H1 (cell line): ENCODE results near the gene AK8.

ENCODE experiments used
- SUZ12 ChIP-seq: fragments of 200-600 bp; sonication (generic); IDR thresholded peaks from 2 replicates; pipeline ENCODE4 v1.6.1; 2012; ENCODE audit warnings: mild to moderate bottlenecking, inconsistent platforms, low read length, moderate library complexity, mixed read lengths
- TF ChIP-seq, protein P1 (sequence below), 3 experiments: IDR thresholded peaks; 1 replicate in 2 of 3; 2 replicates in 1 of 3; pipeline versions ENCODE4 v1.5.1 to v1.6.1; 2011; ENCODE audit warnings: low read length in 3 of 3, mild to moderate bottlenecking in 3 of 3, inconsistent platforms in 2 of 3, low read depth in 1 of 3, moderate library complexity in 1 of 3; ENCODE audit not compliant: insufficient read depth in 1 of 3; ENCODE audit errors: control extremely low read depth in 1 of 3

DNA sequence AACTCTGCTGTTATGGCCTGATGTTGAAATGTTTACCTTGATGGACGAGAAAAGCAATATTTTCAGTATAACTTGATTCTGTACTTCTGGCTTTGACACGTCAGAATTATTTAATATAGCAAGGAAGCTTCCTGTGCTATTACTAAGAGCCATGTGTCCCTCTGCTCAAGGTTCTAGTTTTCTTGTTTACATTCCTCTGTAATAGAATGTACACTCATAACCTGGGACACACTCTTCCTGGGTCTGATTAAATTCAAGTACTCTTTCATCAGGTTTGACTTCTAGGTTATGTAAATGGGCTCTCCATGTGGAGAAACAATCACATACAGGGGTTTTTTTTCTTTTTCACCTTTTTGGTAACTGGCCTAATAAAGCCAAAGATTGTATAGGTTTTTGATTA lies 174.7 kb downstream of the AK8 start:
- no peak for TF ChIP-seq SUZ12
- TF ChIP-seq, protein P1, sequence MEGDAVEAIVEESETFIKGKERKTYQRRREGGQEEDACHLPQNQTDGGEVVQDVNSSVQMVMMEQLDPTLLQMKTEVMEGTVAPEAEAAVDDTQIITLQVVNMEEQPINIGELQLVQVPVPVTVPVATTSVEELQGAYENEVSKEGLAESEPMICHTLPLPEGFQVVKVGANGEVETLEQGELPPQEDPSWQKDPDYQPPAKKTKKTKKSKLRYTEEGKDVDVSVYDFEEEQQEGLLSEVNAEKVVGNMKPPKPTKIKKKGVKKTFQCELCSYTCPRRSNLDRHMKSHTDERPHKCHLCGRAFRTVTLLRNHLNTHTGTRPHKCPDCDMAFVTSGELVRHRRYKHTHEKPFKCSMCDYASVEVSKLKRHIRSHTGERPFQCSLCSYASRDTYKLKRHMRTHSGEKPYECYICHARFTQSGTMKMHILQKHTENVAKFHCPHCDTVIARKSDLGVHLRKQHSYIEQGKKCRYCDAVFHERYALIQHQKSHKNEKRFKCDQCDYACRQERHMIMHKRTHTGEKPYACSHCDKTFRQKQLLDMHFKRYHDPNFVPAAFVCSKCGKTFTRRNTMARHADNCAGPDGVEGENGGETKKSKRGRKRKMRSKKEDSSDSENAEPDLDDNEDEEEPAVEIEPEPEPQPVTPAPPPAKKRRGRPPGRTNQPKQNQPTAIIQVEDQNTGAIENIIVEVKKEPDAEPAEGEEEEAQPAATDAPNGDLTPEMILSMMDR (IDR thresholded peaks at IDR 0.05; ENCODE audit: control extremely low read depth in 1 of 3, insufficient read depth in 1 of 3, low read depth in 1 of 3, low read length in 3 of 3) = no peak
